ENCODE measurements around the gene CELF2.

CELF2 gene

GRCh38 chr10:11034762-11035161, 17.1 kb downstream of the CELF2 start:
- no peak for TF ChIP-seq CTCF (conservative IDR thresholded peaks at IDR 0.05; ENCODE audit: control insufficient read depth, insufficient read depth, low read depth, low read length)
- H3K4me3 ChIP-seq (ENCODE audit: control insufficient read depth, low read depth, low read length) = no peak overlapping the region
- no peak for DNase-seq (ENCODE audit: low read depth)

GRCh38 chr10:11035301-11035991, 17.8 kb downstream of the CELF2 start:
- TF ChIP-seq CTCF (conservative IDR thresholded peaks at IDR 0.05; ENCODE audit: control insufficient read depth, insufficient read depth, low read depth, low read length) = no peak
- no peak overlapping the region for H3K4me3 ChIP-seq (ENCODE audit: control insufficient read depth, low read depth, low read length)
- DNase-seq (ENCODE audit: low read depth) = peak; percentile 90

GRCh38 chr10:11036424-11037011, 18.8 kb downstream of the CELF2 start:
- DNase-seq (ENCODE audit: low read depth) = peak; percentile 78
- no peak overlapping the region for H3K4me3 ChIP-seq (ENCODE audit: control insufficient read depth, low read depth, low read length)
- TF ChIP-seq CTCF (conservative IDR thresholded peaks at IDR 0.05; ENCODE audit: control insufficient read depth, insufficient read depth, low read depth, low read length) = peak; percentile 76

GRCh38 chr10:11037991-11038390, 20.3 kb downstream of the CELF2 start:
- no peak for TF ChIP-seq CTCF (conservative IDR thresholded peaks at IDR 0.05; ENCODE audit: control insufficient read depth, insufficient read depth, low read depth, low read length)

GRCh38 chr10:11042357-11042756, 24.7 kb downstream of the CELF2 start:
- DNase-seq (ENCODE audit: low read depth) = peak; percentile 36
- no peak for TF ChIP-seq CTCF (conservative IDR thresholded peaks at IDR 0.05; ENCODE audit: control insufficient read depth, insufficient read depth, low read depth, low read length)
- H3K4me3 ChIP-seq (ENCODE audit: control insufficient read depth, low read depth, low read length) = no peak overlapping the region

More at GRCh38 chr10:11037991-11038390, 20.3 kb downstream of the CELF2 start:
- H3K4me3 ChIP-seq (ENCODE audit: control insufficient read depth, low read depth, low read length) = no peak overlapping the region
- no peak for DNase-seq (ENCODE audit: low read depth)

GRCh38 chr10:11043039-11043438, 25.4 kb downstream of the CELF2 start:
- TF ChIP-seq CTCF (conservative IDR thresholded peaks at IDR 0.05; ENCODE audit: control insufficient read depth, insufficient read depth, low read depth, low read length) = no peak
- H3K4me3 ChIP-seq (ENCODE audit: control insufficient read depth, low read depth, low read length) = no peak overlapping the region
- DNase-seq (ENCODE audit: low read depth) = no peak

Measured in fibroblast of mammary gland (primary cell).